Tibial artery (tissue), 4 donors: ENCODE data around the gene C3orf18.
A peak's percentile ranks its signal among the peaks of the same experiment; 100 is the strongest.
"Not testable (repeated sequence)": the region's sequence is repeated elsewhere in the genome, so short reads cannot be mapped to it uniquely, and the experiment has no call there.

Experiments used
- DNase-seq, 2 donors: peaks; one replicate each; pipeline ENCODE4 v3.0.0-alpha.2; 2019
- H3K27ac ChIP-seq, 2 donors: fragments of 200-600 bp; sonication (generic) in 1 of 2; 1 replicate in 1 of 2; 2 replicates in 1 of 2; pipeline ENCODE4 v1.5.1; 2018 to 2019; ENCODE audit warnings: mild to moderate bottlenecking in 1 of 2
- H3K27me3 ChIP-seq, 2 donors: fragments of 200-600 bp; sonication (generic) in 1 of 2; one replicate each; pipeline versions ENCODE4 v1.5.1 to v1.6.0; 2016 to 2019
- H3K36me3 ChIP-seq, 3 donors: fragments of 200-600 bp; sonication (generic) in 2 of 3; one replicate each; pipeline ENCODE4 v1.5.1; 2016 to 2019; ENCODE audit warnings: mild to moderate bottlenecking in 2 of 3
- H3K4me1 ChIP-seq, 4 donors: fragments of 200-600 bp; sonication (generic) in 2 of 4; 1 replicate in 3 of 4; 2 replicates in 1 of 4; pipeline ENCODE4 v1.5.1; 2016 to 2019
- H3K4me3 ChIP-seq, 2 donors: fragments of 200-600 bp; sonication (generic) in 1 of 2; 1 replicate in 1 of 2; 2 replicates in 1 of 2; pipeline ENCODE4 v1.5.1; 2018 to 2019; ENCODE audit warnings: mild to moderate bottlenecking in 2 of 2
- H3K9me3 ChIP-seq, 3 donors: fragments of 200-600 bp; sonication (generic) in 1 of 3; one replicate each; pipeline ENCODE4 v1.5.1; 2016 to 2019
- CTCF ChIP-seq, 2 experiments: fragments of 200-600 bp in 1 of 2; fragments of 450-650 bp in 1 of 2; IDR thresholded peaks; one replicate each; pipeline ENCODE4 v1.5.1; 2017 to 2019; ENCODE audit warnings: antibody characterized with exemption in 2 of 2, mild to moderate bottlenecking in 1 of 2, moderate library complexity in 1 of 2
- intact Hi-C: fragments of 100-400 bp; cut with DNase I; formaldehyde crosslinking; loops from one replicate; pipeline ENCODE4 v1.15.0; 2023; ENCODE audit warnings: low total_unique reads

C3orf18 gene

GRCh38 chr3:50516440-50516871 lies 51.1 kb downstream of the C3orf18 start:
- no peak for TF ChIP-seq CTCF (IDR thresholded peaks at IDR 0.05)
- H3K4me1 ChIP-seq = peaks cover 0 to 16% (median 10%) of the 10 kb centered on the region in 4 donors
- H3K4me3 ChIP-seq = no peak overlapping the region
- peak overlapping the region; percentile 21 to 29 for H3K27ac ChIP-seq
- DNase-seq = no peak
- H3K9me3 ChIP-seq = no peaks in the 10 kb centered on the region
- intact Hi-C loops = no loop called here
- H3K36me3 ChIP-seq = no peaks in the 10 kb centered on the region
- H3K27me3 ChIP-seq = peaks cover 0 to 2% of the 10 kb centered on the region in 2 donors

GRCh38 chr3:50515565-50516439 lies 51.7 kb downstream of the C3orf18 start:
- DNase-seq = no peak
- peaks cover 0 to 16% (median 10%) of the 10 kb centered on the region in 4 donors for H3K4me1 ChIP-seq
- H3K36me3 ChIP-seq = no peaks in the 10 kb centered on the region
- TF ChIP-seq CTCF (IDR thresholded peaks at IDR 0.05) = no peak
- intact Hi-C loops = no loop called here
- peaks cover 0 to under 1% of the 10 kb centered on the region in 2 donors for H3K27me3 ChIP-seq
- H3K4me3 ChIP-seq = peak overlapping the region; percentile 22 to 30
- peak overlapping the region; percentile 21 to 29 for H3K27ac ChIP-seq
- H3K9me3 ChIP-seq = no peaks in the 10 kb centered on the region

GRCh38 chr3:50512908-50513307 lies 54.6 kb downstream of the C3orf18 start:
- not testable (repeated sequence) for H3K36me3 ChIP-seq, H3K9me3 ChIP-seq, H3K27ac ChIP-seq, H3K4me3 ChIP-seq, DNase-seq, H3K27me3 ChIP-seq
- intact Hi-C loops = loop anchor here (5.0 kb wide), 1 partner anchor 134 kb away; no protein-coding TSS in a partner anchor
- peaks cover 0 to 16% (median 10%) of the 10 kb centered on the region in 4 donors for H3K4me1 ChIP-seq

GRCh38 chr3:50512131-50512530 lies 55.4 kb downstream of the C3orf18 start:
- no peak for TF ChIP-seq CTCF (IDR thresholded peaks at IDR 0.05)
- Histone ChIP-seq H3K36me3 (no peaks in the 10 kb centered on the region), H3K4me3 (no peak overlapping the region), H3K9me3 (no peaks in the 10 kb centered on the region), H3K27me3 (peaks cover 0 to 2% of the 10 kb centered on the region in 2 donors), H3K4me1 (peaks cover 0 to 16% (median 10%) of the 10 kb centered on the region in 4 donors), H3K27ac (no peak overlapping the region)
- DNase-seq = no peak
- intact Hi-C loops = loop anchor here (5.0 kb wide), 1 partner anchor 135 kb away; no protein-coding TSS in a partner anchor

- no peaks in the 10 kb centered on the region for H3K36me3 ChIP-seq
- peaks cover 0 to 1% (median under 1%) of the 10 kb centered on the region in 4 donors for H3K4me1 ChIP-seq
- intact Hi-C loops = loop anchor here (5.0 kb wide), 1 partner anchor 137 kb away; no protein-coding TSS in a partner anchor
- H3K9me3 ChIP-seq = no peaks in the 10 kb centered on the region
- no peak for TF ChIP-seq CTCF (IDR thresholded peaks at IDR 0.05)
- DNase-seq = no peak
- H3K4me3 ChIP-seq = no peak overlapping the region
- no peak overlapping the region for H3K27ac ChIP-seq
- peaks cover 0 to 2% of the 10 kb centered on the region in 2 donors for H3K27me3 ChIP-seq
Measured at GRCh38 chr3:50510325-50510724, 57.2 kb downstream of the C3orf18 start.

GRCh38 chr3:50509715-50510114 lies 57.8 kb downstream of the C3orf18 start:
- Histone ChIP-seq H3K27ac (no peak overlapping the region), H3K27me3 (peaks cover 0 to 2% of the 10 kb centered on the region in 2 donors), H3K4me1 (no peaks in the 10 kb centered on the region), H3K36me3 (no peaks in the 10 kb centered on the region), H3K4me3 (no peak overlapping the region), H3K9me3 (no peaks in the 10 kb centered on the region)
- no peak for TF ChIP-seq CTCF (IDR thresholded peaks at IDR 0.05)
- intact Hi-C loops = loop anchor here (5.0 kb wide), 1 partner anchor 138 kb away; no protein-coding TSS in a partner anchor
- no peak for DNase-seq
